H1 (cell line): ENCODE measurements around the gene UFSP1. TPM values are rescaled to one million over a fixed set of nuclear protein-coding genes. Genes with fewer than 3 reads are reported as not detected.

ENCODE experiments used
- BRCA1 ChIP-seq: IDR thresholded peaks from 2 replicates; pipeline ENCODE4 v1.6.1; 2012; ENCODE audit warnings: low read depth, low read length, improper control_type of control experiment
- CHD1 ChIP-seq: IDR thresholded peaks from 2 replicates; pipeline ENCODE4 v1.6.1; 2012; ENCODE audit warnings: low read depth, low read length, improper control_type of control experiment
- CTBP2 ChIP-seq: IDR thresholded peaks from 2 replicates; pipeline ENCODE4 v1.7.0; 2011; ENCODE audit warnings: borderline replicate concordance, mild to moderate bottlenecking, moderate library complexity, mixed read lengths, low read length; ENCODE audit not compliant: insufficient read depth, insufficient read length
- EP300 ChIP-seq, 2 experiments: IDR thresholded peaks; 1 replicate in 1 of 2; 2 replicates in 1 of 2; pipeline ENCODE4 v1.6.1; 2011 to 2012; ENCODE audit warnings: low read depth in 2 of 2, low read length in 2 of 2, mild to moderate bottlenecking in 2 of 2, borderline replicate concordance in 1 of 2, inconsistent platforms in 1 of 2, moderate library complexity in 1 of 2
- HDAC6 ChIP-seq: IDR thresholded peaks from one replicate; pipeline ENCODE4 v1.7.1; 2012; ENCODE audit warnings: low read depth, mild to moderate bottlenecking, inconsistent platforms, low read length, moderate library complexity
- JUN ChIP-seq: IDR thresholded peaks from 2 replicates; pipeline ENCODE4 v1.6.1; 2011; ENCODE audit warnings: low read depth, mild to moderate bottlenecking, improper control_type of control experiment, low read length
- SP2 ChIP-seq: IDR thresholded peaks from 2 replicates; pipeline ENCODE4 v1.6.1; 2012; ENCODE audit warnings: mild to moderate bottlenecking, low read length, inconsistent platforms
- TBP ChIP-seq: IDR thresholded peaks from 2 replicates; pipeline ENCODE4 v1.6.1; 2011; ENCODE audit warnings: low read depth, low read length, improper control_type of control experiment
- ZNF274 ChIP-seq: IDR thresholded peaks from 2 replicates; pipeline ENCODE4 v1.7.0; 2012; ENCODE audit warnings: low read length, borderline replicate concordance; ENCODE audit errors: extremely low read depth
- polyA plus RNA-seq, 7 experiments: library from polyadenylated mRNA; depleted of rRNA in 3 of 7; stranded (reverse) in 5 of 7; unstranded in 2 of 7; fragments of >200 nt in 5 of 7; fragments of 200-250 nt in 2 of 7; gene quantifications; 1 replicate in 5 of 7; 2 replicates in 1 of 7; 4 replicates in 1 of 7; pipeline versions ENCODE4 v1.2.1 to v1.2.3, GENCODE V29; 2011 to 2013; ENCODE audit warnings: missing spikeins in 2 of 7, mixed read lengths in 2 of 7
- total RNA-seq: library from RNA; stranded (reverse); fragmentation: NEBNext Ultra II Directional; extraction: Animal tissue kit (Norgen Biotek cat#: 25700); gene quantifications from 2 replicates; pipeline ENCODE4 v1.2.1, GENCODE V29; 2021
- TF ChIP-seq, protein P1 (sequence below): fragments of 300-600 bp; sonication (generic); IDR thresholded peaks from 2 replicates; pipeline ENCODE4 v1.7.1; 2012; ENCODE audit warnings: low read length, moderate library complexity, mild to moderate bottlenecking, inconsistent platforms; ENCODE audit not compliant: insufficient replicate concordance

The UFSP1 gene
- total and polyA plus RNA-seq, 2 of the 8 experiments (the other 6 are each of a cell fraction or from before 2014, with no cell fraction given): 1.6 to 4.3 TPM

DNA sequence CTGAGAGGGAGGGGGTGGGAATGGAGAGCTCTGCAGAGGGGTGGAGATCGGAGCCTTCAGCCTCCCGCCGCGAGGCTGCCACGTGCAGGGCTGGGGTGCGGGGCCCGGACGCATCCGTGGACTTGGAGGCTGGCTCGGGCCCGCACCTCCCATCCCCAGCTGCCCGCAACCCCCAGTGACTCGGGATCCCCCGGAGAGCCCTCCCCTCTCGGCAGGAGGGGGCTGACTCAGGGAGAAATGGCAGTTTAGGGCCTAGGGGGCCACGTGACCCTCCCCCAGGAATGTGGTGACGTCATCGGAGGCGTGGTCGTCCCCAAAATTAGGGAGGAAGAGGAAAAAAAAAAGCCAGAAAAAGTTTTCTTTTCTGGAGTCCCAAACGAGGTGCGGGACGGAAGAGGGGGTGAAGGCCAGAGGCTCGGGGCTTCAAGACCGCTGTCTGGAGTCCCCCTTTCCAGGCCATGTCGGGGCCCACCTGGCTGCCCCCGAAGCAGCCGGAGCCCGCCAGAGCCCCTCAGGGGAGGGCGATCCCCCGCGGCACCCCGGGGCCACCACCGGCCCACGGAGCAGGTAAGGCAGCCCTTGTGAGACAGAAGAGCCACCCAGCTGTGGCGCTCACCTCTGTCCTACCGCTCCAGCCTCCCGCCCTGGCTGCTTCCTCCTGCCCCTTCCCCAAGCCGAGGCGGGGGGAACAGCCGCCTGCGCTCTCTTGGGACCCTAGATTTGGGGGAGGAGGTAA is 22.3 kb downstream of the UFSP1 start, which contains the start of gene TRIP6 (continued):
- TF ChIP-seq, protein P1, sequence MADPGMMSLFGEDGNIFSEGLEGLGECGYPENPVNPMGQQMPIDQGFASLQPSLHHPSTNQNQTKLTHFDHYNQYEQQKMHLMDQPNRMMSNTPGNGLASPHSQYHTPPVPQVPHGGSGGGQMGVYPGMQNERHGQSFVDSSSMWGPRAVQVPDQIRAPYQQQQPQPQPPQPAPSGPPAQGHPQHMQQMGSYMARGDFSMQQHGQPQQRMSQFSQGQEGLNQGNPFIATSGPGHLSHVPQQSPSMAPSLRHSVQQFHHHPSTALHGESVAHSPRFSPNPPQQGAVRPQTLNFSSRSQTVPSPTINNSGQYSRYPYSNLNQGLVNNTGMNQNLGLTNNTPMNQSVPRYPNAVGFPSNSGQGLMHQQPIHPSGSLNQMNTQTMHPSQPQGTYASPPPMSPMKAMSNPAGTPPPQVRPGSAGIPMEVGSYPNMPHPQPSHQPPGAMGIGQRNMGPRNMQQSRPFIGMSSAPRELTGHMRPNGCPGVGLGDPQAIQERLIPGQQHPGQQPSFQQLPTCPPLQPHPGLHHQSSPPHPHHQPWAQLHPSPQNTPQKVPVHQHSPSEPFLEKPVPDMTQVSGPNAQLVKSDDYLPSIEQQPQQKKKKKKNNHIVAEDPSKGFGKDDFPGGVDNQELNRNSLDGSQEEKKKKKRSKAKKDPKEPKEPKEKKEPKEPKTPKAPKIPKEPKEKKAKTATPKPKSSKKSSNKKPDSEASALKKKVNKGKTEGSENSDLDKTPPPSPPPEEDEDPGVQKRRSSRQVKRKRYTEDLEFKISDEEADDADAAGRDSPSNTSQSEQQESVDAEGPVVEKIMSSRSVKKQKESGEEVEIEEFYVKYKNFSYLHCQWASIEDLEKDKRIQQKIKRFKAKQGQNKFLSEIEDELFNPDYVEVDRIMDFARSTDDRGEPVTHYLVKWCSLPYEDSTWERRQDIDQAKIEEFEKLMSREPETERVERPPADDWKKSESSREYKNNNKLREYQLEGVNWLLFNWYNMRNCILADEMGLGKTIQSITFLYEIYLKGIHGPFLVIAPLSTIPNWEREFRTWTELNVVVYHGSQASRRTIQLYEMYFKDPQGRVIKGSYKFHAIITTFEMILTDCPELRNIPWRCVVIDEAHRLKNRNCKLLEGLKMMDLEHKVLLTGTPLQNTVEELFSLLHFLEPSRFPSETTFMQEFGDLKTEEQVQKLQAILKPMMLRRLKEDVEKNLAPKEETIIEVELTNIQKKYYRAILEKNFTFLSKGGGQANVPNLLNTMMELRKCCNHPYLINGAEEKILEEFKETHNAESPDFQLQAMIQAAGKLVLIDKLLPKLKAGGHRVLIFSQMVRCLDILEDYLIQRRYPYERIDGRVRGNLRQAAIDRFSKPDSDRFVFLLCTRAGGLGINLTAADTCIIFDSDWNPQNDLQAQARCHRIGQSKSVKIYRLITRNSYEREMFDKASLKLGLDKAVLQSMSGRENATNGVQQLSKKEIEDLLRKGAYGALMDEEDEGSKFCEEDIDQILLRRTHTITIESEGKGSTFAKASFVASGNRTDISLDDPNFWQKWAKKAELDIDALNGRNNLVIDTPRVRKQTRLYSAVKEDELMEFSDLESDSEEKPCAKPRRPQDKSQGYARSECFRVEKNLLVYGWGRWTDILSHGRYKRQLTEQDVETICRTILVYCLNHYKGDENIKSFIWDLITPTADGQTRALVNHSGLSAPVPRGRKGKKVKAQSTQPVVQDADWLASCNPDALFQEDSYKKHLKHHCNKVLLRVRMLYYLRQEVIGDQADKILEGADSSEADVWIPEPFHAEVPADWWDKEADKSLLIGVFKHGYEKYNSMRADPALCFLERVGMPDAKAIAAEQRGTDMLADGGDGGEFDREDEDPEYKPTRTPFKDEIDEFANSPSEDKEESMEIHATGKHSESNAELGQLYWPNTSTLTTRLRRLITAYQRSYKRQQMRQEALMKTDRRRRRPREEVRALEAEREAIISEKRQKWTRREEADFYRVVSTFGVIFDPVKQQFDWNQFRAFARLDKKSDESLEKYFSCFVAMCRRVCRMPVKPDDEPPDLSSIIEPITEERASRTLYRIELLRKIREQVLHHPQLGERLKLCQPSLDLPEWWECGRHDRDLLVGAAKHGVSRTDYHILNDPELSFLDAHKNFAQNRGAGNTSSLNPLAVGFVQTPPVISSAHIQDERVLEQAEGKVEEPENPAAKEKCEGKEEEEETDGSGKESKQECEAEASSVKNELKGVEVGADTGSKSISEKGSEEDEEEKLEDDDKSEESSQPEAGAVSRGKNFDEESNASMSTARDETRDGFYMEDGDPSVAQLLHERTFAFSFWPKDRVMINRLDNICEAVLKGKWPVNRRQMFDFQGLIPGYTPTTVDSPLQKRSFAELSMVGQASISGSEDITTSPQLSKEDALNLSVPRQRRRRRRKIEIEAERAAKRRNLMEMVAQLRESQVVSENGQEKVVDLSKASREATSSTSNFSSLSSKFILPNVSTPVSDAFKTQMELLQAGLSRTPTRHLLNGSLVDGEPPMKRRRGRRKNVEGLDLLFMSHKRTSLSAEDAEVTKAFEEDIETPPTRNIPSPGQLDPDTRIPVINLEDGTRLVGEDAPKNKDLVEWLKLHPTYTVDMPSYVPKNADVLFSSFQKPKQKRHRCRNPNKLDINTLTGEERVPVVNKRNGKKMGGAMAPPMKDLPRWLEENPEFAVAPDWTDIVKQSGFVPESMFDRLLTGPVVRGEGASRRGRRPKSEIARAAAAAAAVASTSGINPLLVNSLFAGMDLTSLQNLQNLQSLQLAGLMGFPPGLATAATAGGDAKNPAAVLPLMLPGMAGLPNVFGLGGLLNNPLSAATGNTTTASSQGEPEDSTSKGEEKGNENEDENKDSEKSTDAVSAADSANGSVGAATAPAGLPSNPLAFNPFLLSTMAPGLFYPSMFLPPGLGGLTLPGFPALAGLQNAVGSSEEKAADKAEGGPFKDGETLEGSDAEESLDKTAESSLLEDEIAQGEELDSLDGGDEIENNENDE: no peak
- no peak; the same call in 1 of the 2 replicates for TF ChIP-seq CHD1
- TF ChIP-seq EP300 (IDR thresholded peaks at IDR 0.05; ENCODE audit: borderline replicate concordance in 1 of 2, low read depth in 2 of 2, low read length in 2 of 2): peak in 1 of 2 experiments; percentile 73; a peak in 1 of 3 replicates
- no peak for TF ChIP-seq ZNF274
- TF ChIP-seq HDAC6: no peak
- TF ChIP-seq TBP: peak; percentile 75
- no peak for TF ChIP-seq SP2
- TF ChIP-seq JUN: peak; percentile 98
- TF ChIP-seq BRCA1: no peak
- TF ChIP-seq CTBP2: peak; percentile 31
